Measurements from ENCODE around the gene EXD3.

DNA sequence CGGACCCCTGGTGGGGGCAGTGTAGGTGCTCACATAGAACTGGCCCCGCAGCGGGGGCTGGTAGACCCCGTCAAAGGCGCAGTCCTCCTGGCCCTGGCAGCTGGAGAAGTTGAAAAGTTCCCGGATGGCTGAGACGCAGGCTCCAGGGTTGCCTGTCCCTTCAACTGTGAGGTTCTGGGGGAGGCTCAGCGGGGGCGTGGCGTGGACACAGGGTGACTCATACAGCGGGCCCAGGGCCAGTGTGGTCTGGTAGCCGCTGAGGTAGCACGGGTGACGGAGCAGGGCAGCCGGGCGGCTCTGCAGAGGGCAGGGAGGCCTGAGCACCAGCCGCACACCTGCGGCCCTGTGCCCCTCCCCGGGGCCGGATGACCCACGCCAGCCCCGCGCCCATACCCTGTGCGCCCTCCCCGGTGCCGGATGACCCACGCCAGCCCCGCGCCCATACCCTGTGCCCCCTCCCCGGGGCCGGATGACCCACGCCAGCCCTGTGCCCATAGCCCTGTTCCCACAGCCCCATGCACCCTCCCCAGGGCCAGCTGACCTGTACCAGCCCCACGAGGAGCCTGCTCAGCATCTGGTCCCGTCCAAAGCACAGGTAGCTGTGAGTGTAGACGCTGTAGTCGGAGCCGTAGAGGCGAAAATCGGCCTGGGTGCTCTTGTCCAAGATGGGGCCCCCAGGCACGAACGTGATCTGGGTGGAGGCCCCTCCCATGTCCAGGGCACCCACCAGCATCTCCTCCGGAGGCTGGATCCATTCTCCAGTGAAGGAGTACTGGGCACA, 13.2 kb upstream of the EXD3 start:
- TF ChIP-seq EP300 (IDR thresholded peaks at IDR 0.05) = no peak
- peak in 1 of 2 donors; percentile 10 for TF ChIP-seq POLR2A (IDR thresholded peaks at IDR 0.05)
- TF ChIP-seq CTCF (IDR thresholded peaks at IDR 0.05) = no peak

Data from sigmoid colon (tissue), 4 donors.